Measurements from ENCODE around the gene ATP11C.
"Not testable (repeated sequence)": the region's sequence is repeated elsewhere in the genome, so short reads cannot be mapped to it uniquely, and the experiment has no call there.

The ATP11C gene

DNA sequence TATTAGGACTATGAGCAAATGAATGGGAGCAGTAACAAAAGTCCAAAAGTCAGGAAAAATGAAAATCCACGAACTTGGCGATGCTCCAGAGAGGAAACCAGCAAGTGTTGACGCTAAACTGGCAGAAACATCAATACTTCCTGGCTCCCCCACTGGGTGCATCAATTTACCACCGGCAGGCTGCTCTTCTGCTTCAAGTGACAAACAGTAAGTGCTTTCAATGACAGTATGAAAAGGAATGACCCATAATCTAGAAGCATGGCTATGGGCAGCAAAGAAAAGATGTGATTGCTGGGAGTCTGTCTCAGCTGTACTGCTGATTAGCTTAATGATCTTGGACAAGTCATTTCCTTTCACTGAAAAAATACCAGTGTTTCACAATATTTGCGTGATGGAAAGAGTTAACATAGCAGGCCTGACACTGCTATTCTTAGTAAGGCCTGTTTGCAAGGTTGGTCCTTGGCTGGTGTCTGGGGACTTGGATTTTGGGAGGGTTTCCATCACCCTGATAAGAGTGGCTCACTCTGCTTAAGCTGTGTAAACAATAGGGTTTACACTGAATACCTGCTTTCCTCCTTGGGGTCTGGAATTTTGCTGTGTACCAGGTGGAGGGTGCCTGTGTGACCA, 8.7 kb downstream of the ATP11C start:
- DNase-seq (ENCODE audit: low read depth) = no peak

DNA sequence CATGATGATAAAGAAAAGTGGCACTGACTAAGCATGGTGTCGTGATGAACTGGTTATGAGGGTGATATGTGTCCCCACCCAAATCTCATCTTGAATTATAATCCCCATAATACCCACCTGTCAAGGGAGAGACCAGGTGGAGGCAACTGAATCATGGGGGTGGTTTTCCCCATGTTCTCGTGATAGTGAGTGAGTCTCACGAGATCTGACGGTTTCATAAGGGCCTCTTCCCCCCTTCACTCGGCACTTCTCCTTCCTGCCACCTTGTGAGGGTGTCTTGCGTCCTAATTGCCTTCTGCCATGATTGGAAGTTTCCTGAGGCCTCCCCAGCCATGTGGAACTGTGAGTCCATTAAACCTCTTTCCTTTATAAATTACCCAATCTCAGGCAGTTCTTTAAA, 11.7 kb downstream of the ATP11C start:
- not testable (repeated sequence) for DNase-seq (ENCODE audit: low read depth)

DNA sequence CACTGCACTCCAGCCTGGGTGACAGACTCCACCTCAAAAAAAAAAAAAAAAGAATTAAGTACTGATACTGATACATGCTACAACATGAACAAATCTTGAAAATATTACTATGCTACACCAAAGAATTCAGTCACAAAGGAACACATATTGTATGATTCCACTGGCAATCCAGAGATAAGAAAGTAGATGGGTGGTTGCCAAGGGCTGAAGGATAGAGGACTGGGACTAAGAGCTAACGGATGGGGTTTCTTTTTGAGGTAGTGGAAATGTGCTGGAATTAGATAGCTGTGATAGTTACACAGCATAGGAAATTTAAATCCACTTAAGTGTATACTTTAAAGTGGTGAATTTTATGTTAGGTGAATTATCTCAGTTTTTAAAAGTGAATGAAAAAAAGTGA, 12.5 kb downstream of the ATP11C start:
- DNase-seq (ENCODE audit: low read depth) = no peak

DNA sequence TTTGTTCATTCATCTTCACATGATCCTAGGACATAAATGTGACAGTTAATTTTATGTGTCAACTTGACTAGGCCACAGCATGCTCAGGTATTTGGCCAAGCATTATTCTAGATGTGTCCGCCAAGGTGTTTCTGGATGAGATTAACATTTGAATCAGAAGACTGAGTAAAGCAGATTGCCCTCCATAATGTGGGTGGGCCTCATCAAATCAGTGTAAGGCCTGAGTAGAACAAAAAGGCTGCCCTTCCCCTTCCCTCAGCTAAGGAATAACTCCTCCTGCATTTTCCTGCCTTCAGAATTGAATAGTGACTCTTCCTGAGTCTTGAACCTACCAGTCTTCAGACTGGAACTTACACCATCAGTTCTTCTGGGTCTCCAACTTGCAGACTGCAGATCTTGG, 18.4 kb downstream of the ATP11C start:
- no peak for DNase-seq (ENCODE audit: low read depth)

DNA sequence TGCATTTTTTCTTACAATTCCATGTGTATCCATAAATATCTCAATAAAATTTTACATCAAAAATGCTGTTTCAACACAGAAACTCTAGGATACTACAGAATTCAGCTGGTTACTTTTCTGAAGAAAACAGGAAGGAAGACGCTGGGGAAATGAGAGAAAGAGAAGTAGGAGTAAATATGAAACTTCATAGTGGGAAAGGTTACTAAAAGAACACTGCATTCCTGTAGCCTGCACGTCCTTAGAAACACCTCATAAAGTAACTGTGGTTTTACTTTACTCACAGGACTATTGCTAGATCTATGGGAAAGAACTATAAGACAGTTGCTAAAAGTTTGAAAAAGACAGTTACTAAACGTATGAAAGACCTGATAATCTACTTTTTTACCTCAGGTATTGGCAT, 23.1 kb downstream of the ATP11C start:
- DNase-seq (ENCODE audit: low read depth) = no peak

DNA sequence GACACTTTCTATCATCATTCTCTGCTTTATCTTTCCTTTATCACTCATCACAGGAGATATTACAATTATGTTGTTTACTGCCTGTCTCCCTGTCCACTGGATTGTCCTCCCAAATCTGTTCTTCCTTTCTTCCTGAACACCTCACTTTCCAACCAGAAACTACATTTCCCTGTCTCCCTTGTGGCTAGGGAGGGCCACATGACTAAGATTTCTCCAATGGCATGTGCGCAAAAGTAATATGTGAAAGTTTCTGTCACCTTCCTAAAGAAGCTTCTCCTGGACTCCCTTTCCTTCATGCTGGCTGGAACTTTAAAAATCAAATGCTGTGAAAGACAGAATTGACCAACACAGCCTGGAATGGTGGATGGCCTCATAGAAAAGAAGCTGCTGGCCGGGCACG, 25.8 kb downstream of the ATP11C start:
- no peak for DNase-seq (ENCODE audit: low read depth)

DNA sequence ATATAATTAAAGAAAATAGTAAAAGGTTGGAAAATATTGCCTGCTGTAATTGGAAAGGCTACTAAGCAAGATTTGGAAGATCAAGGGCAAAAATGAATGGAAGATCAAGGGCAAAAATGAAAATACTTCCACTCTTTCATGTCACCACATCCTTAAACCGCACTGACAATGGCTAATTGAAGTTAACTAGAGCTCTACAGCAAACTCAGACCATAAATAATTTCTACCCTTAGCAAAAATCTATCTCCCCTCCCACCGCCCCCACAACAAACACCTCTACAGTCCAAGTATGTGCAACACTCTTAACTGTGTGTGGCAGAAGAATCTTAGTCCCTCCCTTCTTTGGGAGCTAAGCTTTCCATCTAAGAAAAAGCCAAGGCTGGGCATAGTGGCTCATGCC, 27.1 kb downstream of the ATP11C start:
- DNase-seq (ENCODE audit: low read depth) = no peak

DNA sequence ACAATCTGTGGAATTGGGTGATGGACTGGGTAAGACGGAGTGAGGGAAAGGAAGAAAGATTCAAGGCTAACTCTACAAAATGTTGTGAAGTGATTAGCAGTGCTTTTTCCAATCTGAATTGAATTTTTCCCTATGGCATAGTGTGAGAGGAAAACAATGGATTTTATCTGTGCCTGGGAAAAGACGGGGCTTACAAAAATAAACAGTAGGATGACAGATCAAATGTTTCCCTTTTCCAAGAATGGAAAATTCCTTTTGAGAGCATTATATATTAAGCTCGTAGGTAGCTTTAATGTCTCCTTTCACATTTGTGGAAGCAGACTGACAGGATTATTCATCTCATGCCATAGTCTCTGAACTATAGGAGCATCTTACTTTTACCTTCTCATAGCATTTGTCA, 27.8 kb downstream of the ATP11C start:
- no peak for DNase-seq (ENCODE audit: low read depth)

DNA sequence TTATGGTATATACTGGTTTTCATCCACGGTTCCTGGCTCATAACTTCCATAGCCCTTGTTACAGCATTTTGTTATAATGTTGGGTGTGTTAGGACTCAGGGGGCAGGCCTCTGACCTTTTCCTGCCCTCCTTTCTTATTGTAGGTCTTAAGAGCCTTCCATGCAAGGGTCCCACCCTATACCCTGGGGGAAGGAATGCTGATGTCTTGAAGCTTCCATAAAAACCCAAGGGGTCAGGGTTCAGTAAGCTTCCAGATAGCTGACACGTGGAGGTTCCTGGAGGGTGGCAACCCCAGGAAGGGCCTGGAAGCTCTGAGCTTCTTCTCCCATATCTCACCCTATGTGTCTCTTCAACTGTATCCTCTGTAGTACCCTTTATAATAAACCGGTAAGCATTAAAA, 29.6 kb downstream of the ATP11C start:
- no peak for DNase-seq (ENCODE audit: low read depth)

DNA sequence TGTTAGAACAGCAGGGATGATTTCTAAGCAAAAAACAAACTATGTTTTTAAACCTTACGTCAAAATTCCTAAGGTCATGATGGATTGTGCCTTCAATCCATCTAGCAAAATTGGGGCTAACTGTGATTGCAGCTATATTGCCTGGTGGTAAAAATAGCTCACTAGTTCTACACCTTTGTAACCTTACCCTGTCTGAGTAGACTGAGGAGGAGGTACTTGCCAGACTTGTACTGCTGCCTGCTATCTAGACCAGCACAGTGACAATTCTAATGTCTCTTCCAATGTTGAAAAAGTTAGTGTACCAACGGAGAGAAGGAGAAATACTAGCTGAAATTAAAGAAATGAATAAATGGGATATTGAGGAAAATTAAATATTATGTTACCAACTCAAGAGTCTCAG, 30.3 kb downstream of the ATP11C start:
- no peak for DNase-seq (ENCODE audit: low read depth)

DNA sequence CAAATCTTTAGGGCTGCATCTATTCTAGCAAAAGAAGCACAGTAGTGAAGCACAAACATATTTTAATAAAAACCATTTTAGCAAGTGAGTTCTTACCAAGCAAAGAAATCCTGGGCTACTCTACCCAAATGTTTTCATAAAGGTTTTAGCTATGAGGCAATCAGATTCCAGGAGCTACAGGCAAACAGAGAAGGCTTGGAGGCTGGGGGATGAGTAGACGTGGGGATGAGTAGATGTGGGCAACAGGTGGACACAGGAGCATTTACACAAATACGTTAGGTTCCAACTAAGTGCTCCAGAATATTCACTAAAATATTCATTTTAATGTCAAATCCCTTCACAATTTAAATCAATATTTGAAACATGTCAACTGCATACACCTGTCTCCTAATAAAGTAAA, 34.5 kb downstream of the ATP11C start:
- DNase-seq (ENCODE audit: low read depth) = no peak

DNA sequence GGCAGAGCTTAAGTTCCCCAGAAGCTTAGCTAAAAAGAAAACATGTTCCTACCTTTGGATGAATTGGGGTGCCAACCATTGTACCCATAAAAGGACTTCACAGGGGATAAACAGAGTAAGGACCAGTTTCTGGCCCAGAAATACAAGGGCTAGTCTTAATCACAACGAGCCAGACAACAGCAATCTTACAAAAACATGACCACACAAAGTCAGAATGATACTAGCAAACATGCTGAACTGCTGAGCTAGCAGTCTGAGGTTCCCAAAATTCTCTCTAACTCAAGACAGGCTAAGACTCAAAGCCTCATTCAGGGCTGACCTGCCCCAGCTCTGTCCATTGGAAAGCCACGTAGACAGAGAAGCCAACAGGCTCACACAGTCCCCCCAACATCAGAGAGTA, 40.3 kb downstream of the ATP11C start:
- no peak for DNase-seq (ENCODE audit: low read depth)

DNA sequence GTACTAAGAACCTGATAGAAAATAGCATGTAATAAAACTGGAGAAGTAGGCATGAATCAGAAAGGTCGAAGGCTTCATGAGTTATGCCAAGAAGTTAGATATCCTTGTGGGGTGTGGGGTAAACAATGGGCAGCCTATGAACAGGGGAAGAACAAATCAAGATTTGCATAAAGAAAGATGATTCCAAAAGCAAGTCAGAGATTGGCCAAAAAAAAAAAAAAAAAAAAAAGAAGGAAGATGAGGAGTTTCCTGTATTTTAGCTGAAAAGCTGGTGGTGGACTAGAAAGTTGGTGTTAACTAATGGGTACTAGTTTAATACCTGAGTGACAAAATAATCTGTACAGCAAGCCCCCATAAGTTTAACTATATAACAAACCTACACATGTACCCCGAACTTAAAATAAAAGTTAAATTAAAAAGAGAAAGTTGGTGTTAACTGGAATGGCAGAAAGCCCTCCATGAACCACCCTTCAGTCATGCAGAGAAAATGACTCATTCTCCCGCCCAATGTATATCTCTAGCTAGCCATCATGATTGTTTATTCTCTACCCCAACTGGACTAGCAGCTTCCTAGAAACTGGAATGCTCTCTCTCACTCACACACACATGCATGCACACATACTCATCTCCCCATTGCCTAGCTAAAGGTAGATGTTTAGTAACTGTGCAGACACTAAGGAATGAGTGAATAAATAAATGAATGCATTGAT, 41.7 kb downstream of the ATP11C start:
- no peak for DNase-seq (ENCODE audit: low read depth)

DNA sequence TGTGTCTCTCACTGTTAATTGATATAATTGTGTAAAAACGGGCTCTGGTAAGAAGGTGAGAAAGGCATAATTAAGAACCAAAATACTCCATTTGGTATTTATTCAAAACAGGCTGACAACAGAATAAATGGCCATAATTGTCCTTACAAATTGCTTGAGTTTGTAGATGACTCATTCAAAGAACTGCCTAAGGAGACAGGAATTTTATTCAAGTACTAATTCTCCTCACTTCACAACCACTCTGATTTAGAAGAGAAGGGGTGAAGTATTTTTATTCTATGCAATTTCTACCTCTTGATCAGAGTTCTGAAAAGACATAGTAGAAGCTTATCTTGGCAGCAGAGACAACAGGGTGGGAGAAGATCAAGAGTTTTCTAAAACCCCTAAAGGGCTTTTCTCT, 43.1 kb downstream of the ATP11C start:
- DNase-seq (ENCODE audit: low read depth) = no peak

DNA sequence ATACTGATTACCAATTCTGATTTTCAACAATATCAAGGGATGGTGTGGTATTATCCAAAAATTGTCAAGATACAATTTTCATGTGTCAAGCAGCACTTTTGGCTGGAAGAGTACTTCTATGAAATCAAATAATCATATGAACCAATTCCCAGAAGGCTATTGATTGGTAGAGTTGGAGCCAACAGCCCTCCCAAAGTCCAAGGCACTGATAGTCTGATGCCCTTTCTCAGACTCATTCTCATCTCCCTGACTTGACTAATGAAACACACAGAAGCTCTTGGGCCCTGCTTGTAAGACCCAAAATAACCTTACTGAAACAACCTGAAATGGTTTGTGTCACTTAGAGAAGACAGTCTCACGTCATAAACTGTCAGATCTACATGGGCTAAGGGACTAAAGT, 48.9 kb downstream of the ATP11C start:
- DNase-seq (ENCODE audit: low read depth) = no peak

DNA sequence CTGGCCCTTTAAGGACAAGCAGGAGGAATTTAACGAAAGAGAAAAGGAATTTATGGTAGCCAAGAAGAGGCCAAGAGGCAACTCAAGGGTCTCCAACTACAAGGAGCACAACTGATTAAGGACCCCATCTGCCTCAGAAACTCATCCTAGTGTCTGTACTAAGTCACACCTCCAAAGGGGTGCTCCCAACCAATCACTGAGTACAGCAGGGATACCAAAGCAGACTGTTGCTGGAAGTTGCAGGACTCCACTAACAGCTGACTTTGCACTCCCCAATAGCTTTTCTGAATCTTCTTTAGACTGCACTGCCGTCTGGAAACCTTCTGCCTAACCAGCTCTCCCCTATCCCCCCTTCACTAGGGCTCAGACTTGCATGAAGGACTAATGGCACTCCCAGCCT, 50.6 kb downstream of the ATP11C start:
- no peak for DNase-seq (ENCODE audit: low read depth)

DNA sequence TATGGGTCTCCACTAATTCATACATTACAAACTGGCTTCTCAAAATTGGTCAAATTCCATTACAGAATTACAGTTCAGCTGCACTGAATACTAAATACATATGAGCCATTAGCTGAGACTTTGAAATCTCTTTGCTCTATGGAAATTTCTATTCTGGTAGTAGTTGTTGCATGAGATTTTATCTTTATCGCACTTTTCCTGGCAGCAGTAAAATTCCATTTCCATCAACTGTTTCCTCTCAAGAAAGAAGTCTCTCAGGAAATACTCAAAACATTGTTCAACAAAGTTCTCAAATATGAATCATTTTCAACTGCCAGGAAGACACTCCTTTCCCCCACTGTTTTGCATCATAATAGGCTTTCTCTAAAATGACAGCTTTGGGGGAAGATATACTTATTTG, 51.3 kb downstream of the ATP11C start:
- no peak for DNase-seq (ENCODE audit: low read depth)

DNA sequence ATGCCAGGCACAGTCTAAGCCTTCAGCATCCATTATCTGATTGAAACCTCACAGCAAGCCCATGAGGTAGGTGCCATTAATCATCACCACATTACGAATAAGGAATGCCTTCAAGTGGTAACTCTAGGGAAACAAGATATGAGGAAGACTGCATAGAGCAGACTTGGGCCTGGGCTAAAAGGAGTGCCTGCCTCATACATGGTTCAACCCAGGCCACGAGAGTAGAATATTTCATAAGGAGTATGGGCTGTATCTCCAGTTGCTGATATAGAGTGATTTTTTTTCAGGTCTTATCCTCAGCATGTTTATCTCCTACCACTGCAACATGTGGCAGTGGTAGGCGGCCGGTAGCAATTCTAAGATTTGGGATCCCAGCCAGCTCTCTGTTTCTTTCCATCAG, 51.7 kb downstream of the ATP11C start:
- DNase-seq (ENCODE audit: low read depth) = no peak

DNA sequence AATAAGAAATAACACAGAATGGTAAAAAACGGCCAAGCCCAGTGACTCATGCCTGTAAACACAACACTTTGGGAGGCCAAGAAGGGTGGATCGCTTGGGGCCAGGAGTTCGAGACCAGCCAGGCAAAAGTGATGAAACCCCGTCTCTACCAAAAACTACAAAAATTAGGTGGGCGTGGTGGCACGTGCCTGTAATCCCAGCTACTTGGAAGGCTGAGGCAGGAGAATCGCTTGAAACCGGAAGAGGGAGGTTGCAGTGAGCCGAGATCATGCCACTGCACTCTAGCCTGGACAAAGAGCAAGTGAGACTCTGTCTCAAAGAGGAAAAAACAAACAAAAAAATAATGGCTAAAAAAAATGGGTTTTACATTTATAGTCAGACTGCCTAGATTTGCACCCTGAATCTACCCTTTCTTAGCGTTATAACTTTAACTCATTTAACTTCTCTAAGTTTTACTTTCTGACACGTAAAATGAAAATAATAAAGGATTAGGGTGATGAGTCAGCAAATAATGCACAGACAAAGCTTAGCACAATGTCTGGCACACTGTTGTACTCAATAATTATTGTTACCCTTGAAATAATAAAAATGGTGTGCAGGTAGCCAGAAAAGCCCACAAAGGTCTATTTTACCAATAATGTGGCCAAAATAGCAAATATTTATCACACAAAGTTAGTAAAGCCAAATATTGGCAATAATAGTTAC, 55.0 kb downstream of the ATP11C start:
- no peak for DNase-seq (ENCODE audit: low read depth)

DNA sequence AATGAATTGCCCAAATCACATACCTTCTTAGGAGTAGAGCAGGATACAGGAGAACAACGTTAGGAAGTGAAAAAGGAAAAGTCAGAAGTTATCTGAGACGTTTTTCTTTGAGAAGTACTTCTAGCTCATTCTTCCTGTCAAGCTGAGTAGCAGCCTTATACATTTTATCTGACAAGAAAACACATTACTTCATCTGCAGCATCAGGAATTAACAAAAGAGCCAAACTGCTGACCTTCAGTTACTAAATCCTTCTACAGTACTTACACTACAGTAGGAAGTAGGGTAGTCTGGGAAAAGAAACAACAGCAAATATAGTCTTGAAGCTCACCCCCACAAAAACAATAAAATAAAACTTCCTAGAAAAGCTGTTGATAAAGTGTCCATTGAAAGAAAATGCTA, 57.0 kb downstream of the ATP11C start:
- DNase-seq (ENCODE audit: low read depth) = no peak

DNA sequence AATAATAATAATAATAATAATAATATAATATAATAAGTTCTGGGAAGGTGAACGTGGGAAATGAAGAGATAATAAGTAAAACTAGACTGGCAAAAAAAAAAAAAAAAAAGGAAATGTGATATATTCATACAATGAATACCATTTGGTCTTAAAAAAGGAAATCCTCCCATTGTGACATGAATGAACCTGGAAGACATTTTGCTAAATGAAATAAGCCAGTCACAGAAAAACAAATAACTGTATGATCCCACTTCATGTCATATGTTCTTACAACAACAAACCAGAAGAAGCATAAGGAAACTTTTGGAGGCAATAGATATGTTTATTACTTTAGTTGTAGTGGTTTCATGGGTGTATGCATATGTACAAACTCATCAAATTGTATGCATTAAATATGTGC, 63.1 kb downstream of the ATP11C start:
- no peak for DNase-seq (ENCODE audit: low read depth)

DNA sequence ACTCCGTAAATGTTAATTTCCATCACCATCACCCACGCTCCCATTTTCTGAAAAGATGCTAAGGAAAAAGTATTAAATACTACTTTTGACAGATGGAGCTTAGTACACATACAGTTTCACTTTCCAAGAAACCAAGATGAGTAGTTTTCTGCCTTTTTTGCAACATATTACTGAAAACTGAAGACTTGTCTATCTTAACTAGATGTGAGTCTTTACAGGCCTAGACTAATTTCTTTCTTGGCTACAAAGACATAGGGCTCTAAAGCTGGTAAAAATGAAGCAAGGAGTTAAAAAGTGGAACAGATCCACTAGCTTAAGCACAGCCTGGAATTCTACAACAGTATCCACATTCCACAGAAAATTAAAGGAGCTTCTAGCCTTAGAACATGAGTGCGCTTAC, 68.2 kb downstream of the ATP11C start:
- no peak for DNase-seq (ENCODE audit: low read depth)

DNA sequence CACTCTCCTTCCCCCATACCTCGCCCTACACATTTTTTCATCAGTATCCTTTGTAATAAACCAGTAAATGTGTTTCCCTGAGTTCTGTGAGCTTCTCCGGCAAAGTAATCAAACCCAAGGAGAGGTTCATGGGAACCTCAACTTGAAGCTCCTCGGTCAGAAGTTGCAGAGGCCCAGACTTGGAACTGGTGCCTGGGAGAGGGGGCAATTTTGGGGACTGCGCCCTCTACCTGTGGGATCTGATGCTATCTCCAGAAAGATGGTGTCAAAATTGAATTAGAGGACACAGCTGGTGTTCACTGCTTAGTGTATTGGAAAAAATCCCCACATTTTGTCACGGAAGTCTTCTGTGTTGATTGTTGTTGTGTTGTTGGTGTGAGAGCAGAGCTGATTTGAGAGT, 70.6 kb downstream of the ATP11C start:
- no peak for DNase-seq (ENCODE audit: low read depth)

DNA sequence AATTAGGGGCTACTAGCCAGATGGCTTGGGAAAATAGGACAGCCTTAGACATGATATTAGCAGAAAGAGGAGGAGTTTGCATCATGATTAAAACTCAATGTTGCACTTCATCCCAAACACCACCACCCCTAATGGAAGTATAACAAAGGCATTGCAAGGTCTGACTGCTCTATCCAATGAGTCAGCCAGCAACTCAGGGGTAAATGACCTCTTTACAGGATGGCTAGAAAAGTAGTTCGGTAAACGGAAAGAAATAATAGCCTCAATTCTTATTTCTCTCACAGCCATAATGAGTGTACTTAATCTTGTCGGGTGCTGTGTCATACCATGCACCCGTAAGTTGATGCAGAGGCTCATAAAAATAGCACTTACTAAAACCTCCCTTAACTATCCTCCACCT, 76.0 kb downstream of the ATP11C start:
- DNase-seq (ENCODE audit: low read depth) = not testable (repeated sequence)

All from activated T-helper 9 cell treated with anti-CD3 and anti-CD28 coated beads, Interleukin-2, amount 50 U/mL, for 16 hours (primary cell).